GM12864 (cell line): ENCODE data around the gene IKBKE.

Experiments used
- DNase-seq: peaks from one replicate; pipeline ENCODE4 v3.0.0-alpha.2; 2011; ENCODE audit warnings: low read depth
- H3K4me3 ChIP-seq: 2 replicates; pipeline ENCODE4 v1.5.1; 2011; ENCODE audit warnings: mild to moderate bottlenecking, low read depth, low read length, control low read depth
- CTCF ChIP-seq: IDR thresholded peaks from 2 replicates; pipeline ENCODE4 v1.5.1; 2011; ENCODE audit warnings: low read depth, mild to moderate bottlenecking, moderate library complexity, low read length, control low read depth, inconsistent platforms; ENCODE audit errors: missing control alignments

The IKBKE gene

GRCh38 chr1:206435445-206435844 is 34.8 kb upstream of the IKBKE start:
- no peak for TF ChIP-seq CTCF
- no peak overlapping the region for H3K4me3 ChIP-seq
- DNase-seq, result peak; percentile 4

- no peak overlapping the region for H3K4me3 ChIP-seq
- TF ChIP-seq CTCF, result no peak
- no peak for DNase-seq
Measured at GRCh38 chr1:206438554-206438953, 31.7 kb upstream of the IKBKE start.

- H3K4me3 ChIP-seq, result no peak overlapping the region
- TF ChIP-seq CTCF, result no peak
- no peak for DNase-seq
Measured at GRCh38 chr1:206439205-206439604, 31.1 kb upstream of the IKBKE start.

- no peak overlapping the region for H3K4me3 ChIP-seq
- no peak for TF ChIP-seq CTCF
Measured at GRCh38 chr1:206441336-206441967, 28.8 kb upstream of the IKBKE start.

GRCh38 chr1:206442101-206442500 is 28.2 kb upstream of the IKBKE start:
- no peak for TF ChIP-seq CTCF
- H3K4me3 ChIP-seq, result no peak overlapping the region
- no peak for DNase-seq

More at GRCh38 chr1:206441336-206441967, 28.8 kb upstream of the IKBKE start:
- no peak for DNase-seq

GRCh38 chr1:206445116-206445515 is 25.2 kb upstream of the IKBKE start:
- no peak overlapping the region for H3K4me3 ChIP-seq
- no peak for DNase-seq
- no peak for TF ChIP-seq CTCF

GRCh38 chr1:206445911-206446356 is 24.3 kb upstream of the IKBKE start:
- no peak for DNase-seq

More at GRCh38 chr1:206445911-206446356, 24.3 kb upstream of the IKBKE start:
- H3K4me3 ChIP-seq, result no peak overlapping the region
- no peak for TF ChIP-seq CTCF
